Karpas-422 (cell line): ENCODE results near the gene PPP2R2B. TPM values are rescaled to one million over a fixed set of nuclear protein-coding genes. Genes with fewer than 3 reads are reported as not detected.

ENCODE experiments used
- DNase-seq: peaks from one replicate; pipeline ENCODE4 v3.0.0-alpha.2; 2015
- H2AFZ ChIP-seq: fragments of 200-600 bp; sonication (generic); 2 replicates; pipeline ENCODE4 v1.6.1; 2014; ENCODE audit warnings: antibody characterized with exemption, low read length, mixed read lengths
- H3K27ac ChIP-seq: fragments of 200-600 bp; sonication (generic); 2 replicates; pipeline ENCODE4 v1.5.1; 2014; ENCODE audit warnings: mild to moderate bottlenecking, low read length, moderate library complexity
- H3K27me3 ChIP-seq: fragments of 200-600 bp; sonication (generic); 2 replicates; pipeline ENCODE4 v1.6.1; 2014; ENCODE audit warnings: low read length, mixed read lengths
- H3K36me3 ChIP-seq: fragments of 200-600 bp; sonication (generic); 2 replicates; pipeline ENCODE4 v1.6.1; 2014; ENCODE audit warnings: low read length, mixed read lengths; ENCODE audit not compliant: insufficient read depth
- H3K4me1 ChIP-seq: fragments of 200-600 bp; sonication (generic); 2 replicates; pipeline ENCODE4 v1.6.1; 2014; ENCODE audit warnings: mild to moderate bottlenecking, low read length, mixed read lengths
- H3K4me2 ChIP-seq: fragments of 200-600 bp; sonication (generic); 2 replicates; pipeline ENCODE4 v1.6.1; 2014; ENCODE audit warnings: low read length, low read depth, mild to moderate bottlenecking; ENCODE audit not compliant: poor library complexity, severe bottlenecking
- H3K4me3 ChIP-seq: fragments of 200-600 bp; sonication (generic); 2 replicates; pipeline ENCODE4 v1.5.1; 2014; ENCODE audit warnings: mild to moderate bottlenecking, antibody characterized with exemption, low read length, mixed read lengths
- H3K79me2 ChIP-seq: fragments of 200-600 bp; sonication (generic); 2 replicates; pipeline ENCODE4 v1.6.1; 2014; ENCODE audit warnings: mild to moderate bottlenecking, low read length, mixed read lengths
- H3K9ac ChIP-seq: fragments of 200-600 bp; sonication (generic); 2 replicates; pipeline ENCODE4 v1.6.0; 2014; ENCODE audit warnings: low read length
- H3K9me2 ChIP-seq: fragments of 200-600 bp; sonication (generic), shearing (Covaris generic); replicated peaks from 2 replicates; pipeline ENCODE4 v1.6.0; 2014; ENCODE audit warnings: mild to moderate bottlenecking, low read length, moderate library complexity; ENCODE audit not compliant: insufficient read depth
- H3K9me3 ChIP-seq: fragments of 300-700, 200-600 bp; sonication (generic); 2 replicates; pipeline ENCODE4 v1.6.1; 2014; ENCODE audit warnings: low read length, mixed read lengths
- H4K20me1 ChIP-seq: fragments of 200-600 bp; sonication (generic); 2 replicates; pipeline ENCODE4 v1.6.1; 2014; ENCODE audit warnings: mild to moderate bottlenecking, antibody characterized with exemption, low read length, low read depth; ENCODE audit not compliant: insufficient read depth
- total RNA-seq: library from RNA; depleted of rRNA; stranded (reverse); fragments of >200 nt; shearing (Covaris generic); gene quantifications from 2 replicates; pipeline ENCODE4 v1.2.3, GENCODE V29; 2014; ENCODE audit warnings: low replicate concordance

The PPP2R2B gene
- total RNA-seq, 1 experiment from 2014 or later = not detected

- H3K4me3 ChIP-seq = no peak overlapping the region
- H3K27ac ChIP-seq = no peak overlapping the region
- H3K9me2 ChIP-seq = no peaks in the 10 kb centered on the region
- no peaks in the 10 kb centered on the region for H3K9me3 ChIP-seq
- no peaks in the 10 kb centered on the region for H3K36me3 ChIP-seq
- H3K9ac ChIP-seq = no peak overlapping the region
- DNase-seq = no peak
- H2AFZ ChIP-seq = no peak overlapping the region
- no peak overlapping the region for H3K4me2 ChIP-seq
- no peaks in the 10 kb centered on the region for H3K27me3 ChIP-seq
- no peaks in the 10 kb centered on the region for H3K79me2 ChIP-seq
- no peaks in the 10 kb centered on the region for H3K4me1 ChIP-seq
- H4K20me1 ChIP-seq = no peaks in the 10 kb centered on the region
Measured at GRCh38 chr5:146860213-146860893, 18.2 kb downstream of the PPP2R2B start.

GRCh38 chr5:146852089-146852488, 26.5 kb downstream of the PPP2R2B start:
- no peak overlapping the region for H2AFZ ChIP-seq
- H3K4me2 ChIP-seq = no peak overlapping the region
- no peaks in the 10 kb centered on the region for H3K36me3 ChIP-seq

GRCh38 chr5:146851133-146851532, 27.4 kb downstream of the PPP2R2B start:
- Histone ChIP-seq H3K9me2 (no peaks in the 10 kb centered on the region), H3K4me3 (no peak overlapping the region), H3K9ac (no peak overlapping the region), H4K20me1 (no peaks in the 10 kb centered on the region), H3K27me3 (no peaks in the 10 kb centered on the region), H2AFZ (no peak overlapping the region), H3K79me2 (no peaks in the 10 kb centered on the region), H3K9me3 (no peaks in the 10 kb centered on the region), H3K4me2 (no peak overlapping the region), H3K27ac (no peak overlapping the region), H3K4me1 (no peaks in the 10 kb centered on the region), H3K36me3 (no peaks in the 10 kb centered on the region)
- no peak for DNase-seq

More at GRCh38 chr5:146852089-146852488, 26.5 kb downstream of the PPP2R2B start:
- Histone ChIP-seq H3K4me3 (no peak overlapping the region), H3K9ac (no peak overlapping the region), H3K9me2 (no peaks in the 10 kb centered on the region), H4K20me1 (no peaks in the 10 kb centered on the region), H3K79me2 (no peaks in the 10 kb centered on the region), H3K27me3 (no peaks in the 10 kb centered on the region), H3K9me3 (no peaks in the 10 kb centered on the region), H3K4me1 (no peaks in the 10 kb centered on the region), H3K27ac (no peak overlapping the region)
- no peak for DNase-seq

DNA sequence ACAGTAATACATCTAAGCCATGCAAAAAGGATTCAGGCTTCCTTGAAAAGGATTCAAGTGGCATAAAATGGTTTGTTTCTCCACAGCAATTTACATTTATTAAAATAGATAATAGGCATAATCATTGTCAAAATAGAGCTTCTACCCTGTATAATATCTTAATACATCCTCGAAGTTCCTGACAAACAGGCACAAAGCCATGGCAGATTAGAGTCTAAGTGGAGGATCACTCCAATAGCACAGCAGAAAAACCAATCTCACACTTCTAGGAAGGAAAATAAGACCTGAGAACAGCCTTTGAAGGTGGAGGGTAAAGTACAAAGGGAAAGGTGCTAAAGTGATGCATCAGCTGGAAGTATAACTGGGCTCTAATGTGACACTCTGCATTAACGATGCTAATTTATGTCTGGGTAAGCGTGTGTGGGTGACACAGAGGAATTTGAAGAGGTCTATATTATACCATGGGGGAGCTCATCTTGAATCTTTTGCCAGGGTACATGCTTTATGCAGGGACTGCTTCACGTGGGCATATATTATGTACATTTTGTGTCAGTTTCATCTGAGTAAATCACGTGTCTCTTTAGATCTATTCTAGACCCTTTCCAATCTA, 28.8 kb downstream of the PPP2R2B start:
- no peak for DNase-seq
- no peak overlapping the region for H3K4me3 ChIP-seq
- H3K36me3 ChIP-seq = no peaks in the 10 kb centered on the region
- no peaks in the 10 kb centered on the region for H3K4me1 ChIP-seq
- H3K79me2 ChIP-seq = no peaks in the 10 kb centered on the region
- H3K9me2 ChIP-seq = no peaks in the 10 kb centered on the region
- no peaks in the 10 kb centered on the region for H3K9me3 ChIP-seq
- no peak overlapping the region for H3K9ac ChIP-seq
- H4K20me1 ChIP-seq = no peaks in the 10 kb centered on the region
- no peak overlapping the region for H2AFZ ChIP-seq
- H3K4me2 ChIP-seq = no peak overlapping the region
- H3K27me3 ChIP-seq = no peaks in the 10 kb centered on the region
- no peak overlapping the region for H3K27ac ChIP-seq

- Histone ChIP-seq H3K79me2 (no peaks in the 10 kb centered on the region), H3K9ac (no peak overlapping the region), H3K4me2 (no peak overlapping the region)
Measured at GRCh38 chr5:146848133-146848532, 30.4 kb downstream of the PPP2R2B start.

GRCh38 chr5:146840016-146840415, 38.5 kb downstream of the PPP2R2B start:
- no peak overlapping the region for H3K9ac ChIP-seq
- no peak overlapping the region for H3K27ac ChIP-seq
- no peak overlapping the region for H3K4me3 ChIP-seq
- no peak overlapping the region for H3K4me2 ChIP-seq
- H3K9me2 ChIP-seq = no peaks in the 10 kb centered on the region
- H3K4me1 ChIP-seq = no peaks in the 10 kb centered on the region
- H3K36me3 ChIP-seq = no peaks in the 10 kb centered on the region
- H3K9me3 ChIP-seq = no peaks in the 10 kb centered on the region
- no peaks in the 10 kb centered on the region for H3K79me2 ChIP-seq
- DNase-seq = no peak
- H3K27me3 ChIP-seq = no peaks in the 10 kb centered on the region
- no peaks in the 10 kb centered on the region for H4K20me1 ChIP-seq
- no peak overlapping the region for H2AFZ ChIP-seq

More at GRCh38 chr5:146848133-146848532, 30.4 kb downstream of the PPP2R2B start:
- Histone ChIP-seq H4K20me1 (no peaks in the 10 kb centered on the region), H3K36me3 (no peaks in the 10 kb centered on the region), H3K9me2 (no peaks in the 10 kb centered on the region), H3K4me1 (no peaks in the 10 kb centered on the region), H3K4me3 (no peak overlapping the region), H3K27me3 (no peaks in the 10 kb centered on the region), H3K9me3 (no peaks in the 10 kb centered on the region), H3K27ac (no peak overlapping the region), H2AFZ (no peak overlapping the region)
- no peak for DNase-seq

- Histone ChIP-seq H3K4me1 (no peaks in the 10 kb centered on the region), H3K9me3 (no peaks in the 10 kb centered on the region), H3K4me2 (no peak overlapping the region), H3K4me3 (no peak overlapping the region), H3K9ac (no peak overlapping the region), H3K36me3 (no peaks in the 10 kb centered on the region), H3K9me2 (no peaks in the 10 kb centered on the region), H4K20me1 (no peaks in the 10 kb centered on the region), H2AFZ (no peak overlapping the region), H3K27ac (no peak overlapping the region), H3K79me2 (no peaks in the 10 kb centered on the region), H3K27me3 (no peaks in the 10 kb centered on the region)
- DNase-seq = no peak
Measured at GRCh38 chr5:146836226-146836842, 42.2 kb downstream of the PPP2R2B start.

DNA sequence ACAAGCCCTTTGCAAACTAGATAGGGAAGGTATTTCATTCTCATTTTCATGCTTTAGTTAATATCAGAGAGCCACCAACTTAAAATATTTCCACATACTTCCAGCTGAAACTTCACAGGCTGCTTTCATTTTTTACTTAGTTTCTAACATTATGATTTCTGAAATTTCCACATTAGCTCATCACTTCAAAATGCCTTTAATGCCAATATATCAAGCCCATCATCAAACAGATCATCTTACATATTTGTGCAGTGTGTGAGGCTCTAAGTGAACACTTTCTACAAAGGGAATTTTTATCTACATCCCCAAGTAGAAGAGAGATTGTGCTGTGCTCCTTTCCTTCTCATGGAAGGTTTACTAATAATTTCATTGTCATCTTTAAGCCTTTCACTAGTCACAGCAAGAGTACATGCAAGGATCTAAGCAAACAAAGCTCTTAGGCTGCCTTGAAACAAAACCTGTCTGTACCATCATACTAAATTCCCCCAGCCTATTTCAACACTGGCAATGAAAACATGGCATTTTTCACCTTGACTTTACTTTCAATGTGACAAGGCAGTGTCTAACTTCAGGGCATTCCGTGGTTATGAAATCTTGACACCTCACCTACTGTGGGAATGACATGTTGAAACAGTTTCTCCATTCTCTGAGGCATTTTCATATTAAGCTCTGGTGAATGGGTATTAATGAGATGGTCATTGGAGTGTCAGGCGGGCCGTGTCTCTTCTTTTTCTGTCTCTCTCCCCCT, 45.4 kb downstream of the PPP2R2B start:
- H3K27ac ChIP-seq = no peak overlapping the region
- H3K9ac ChIP-seq = no peak overlapping the region
- no peaks in the 10 kb centered on the region for H4K20me1 ChIP-seq
- H3K4me1 ChIP-seq = no peaks in the 10 kb centered on the region
- DNase-seq = no peak
- no peak overlapping the region for H3K4me3 ChIP-seq
- no peaks in the 10 kb centered on the region for H3K27me3 ChIP-seq
- H3K79me2 ChIP-seq = no peaks in the 10 kb centered on the region
- no peaks in the 10 kb centered on the region for H3K36me3 ChIP-seq
- no peak overlapping the region for H2AFZ ChIP-seq
- no peak overlapping the region for H3K4me2 ChIP-seq
- no peaks in the 10 kb centered on the region for H3K9me2 ChIP-seq
- H3K9me3 ChIP-seq = no peaks in the 10 kb centered on the region
